ACHN (cell line): ENCODE data around the gene CKB.
"Not testable (repeated sequence)": the region's sequence is repeated elsewhere in the genome, so short reads cannot be mapped to it uniquely, and the experiment has no call there.

Source experiments
- DNase-seq: peaks from one replicate; pipeline ENCODE4 v3.0.0-alpha.2; 2015
- in situ Hi-C: cut with HindIII; loops from 2 replicates; pipeline ENCODE4 v1.10.0; 2017; ENCODE audit warnings: low sequenced_read_pairs, low pct_ligation_motif_present, low pct_unique_long_range_greater_than_20kb

Gene CKB

GRCh38 chr14:103519043-103519836 lies 3.4 kb downstream of the CKB start:
- DNase-seq = no peak
- in situ Hi-C loops = no loop called here

DNA sequence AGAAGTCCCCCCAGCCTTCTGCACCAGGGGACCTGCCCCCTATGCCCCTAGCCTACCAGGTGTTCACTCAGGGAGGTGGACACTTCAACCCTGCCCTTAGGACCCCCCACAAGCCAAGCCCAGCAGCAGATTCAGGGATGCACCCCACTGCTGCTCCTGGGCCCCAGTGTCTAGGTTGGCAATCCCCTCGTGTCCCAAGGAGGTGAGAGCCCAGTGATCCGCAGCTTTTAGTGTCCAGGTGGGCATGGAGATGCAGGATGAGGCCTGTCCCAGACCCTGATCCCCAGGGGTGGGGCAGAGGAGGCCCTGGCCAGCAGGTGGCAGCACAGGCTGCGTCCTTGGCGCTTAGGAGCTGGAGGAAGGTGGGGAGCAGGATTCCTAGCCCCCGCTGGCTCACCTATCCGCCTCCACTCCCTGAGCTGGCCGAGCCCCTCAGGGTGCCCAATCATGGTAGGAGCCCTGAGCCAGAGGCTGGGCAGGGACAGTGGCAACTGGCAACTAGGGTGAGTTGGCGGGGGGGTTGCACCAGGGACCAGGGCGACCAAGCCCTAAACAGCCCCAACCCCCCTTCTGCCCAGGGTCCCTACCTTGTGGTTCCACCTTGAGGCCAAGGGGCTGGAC lies 4.1 kb downstream of the CKB start:
- DNase-seq = peak; percentile 50
- in situ Hi-C loops = no loop called here

DNA sequence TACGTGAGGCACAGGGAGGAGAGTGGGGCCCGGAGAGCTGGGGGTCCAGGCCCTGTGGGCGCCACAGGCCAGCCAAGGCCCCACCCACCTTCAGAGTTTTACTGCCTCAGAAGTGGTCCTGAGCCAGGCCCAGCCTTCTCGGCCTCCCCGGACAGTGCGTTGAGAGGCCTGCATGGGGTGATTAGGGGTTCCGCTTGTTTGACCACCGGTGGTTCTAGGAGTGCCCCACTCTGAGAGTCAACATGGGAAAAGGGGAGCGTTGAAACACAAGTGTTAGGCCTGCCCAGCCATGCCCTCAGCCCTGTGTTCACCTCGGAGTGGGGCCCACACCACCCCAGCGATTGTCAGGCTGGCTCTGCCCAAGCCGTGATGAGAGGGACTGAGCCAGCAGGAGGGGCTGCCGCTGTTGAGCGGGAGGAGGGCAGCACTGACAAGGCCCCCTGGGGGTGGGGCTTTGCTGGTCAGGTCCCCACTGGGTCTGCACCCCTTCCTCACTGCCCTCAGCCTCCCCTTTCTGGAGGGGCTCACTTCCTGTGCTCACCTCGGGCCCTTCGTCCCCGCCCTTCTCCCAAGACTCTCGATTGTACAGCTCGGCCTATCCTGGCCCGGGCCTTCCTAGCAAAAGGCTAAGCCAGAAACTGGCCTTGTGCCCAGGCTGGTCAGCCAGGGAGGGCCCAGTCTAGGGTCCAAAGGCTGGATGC lies 4.8 kb downstream of the CKB start:
- in situ Hi-C loops = no loop called here
- no peak for DNase-seq

GRCh38 chr14:103517174-103517566 lies 5.5 kb downstream of the CKB start:
- in situ Hi-C loops = no loop called here
- no peak for DNase-seq

DNA sequence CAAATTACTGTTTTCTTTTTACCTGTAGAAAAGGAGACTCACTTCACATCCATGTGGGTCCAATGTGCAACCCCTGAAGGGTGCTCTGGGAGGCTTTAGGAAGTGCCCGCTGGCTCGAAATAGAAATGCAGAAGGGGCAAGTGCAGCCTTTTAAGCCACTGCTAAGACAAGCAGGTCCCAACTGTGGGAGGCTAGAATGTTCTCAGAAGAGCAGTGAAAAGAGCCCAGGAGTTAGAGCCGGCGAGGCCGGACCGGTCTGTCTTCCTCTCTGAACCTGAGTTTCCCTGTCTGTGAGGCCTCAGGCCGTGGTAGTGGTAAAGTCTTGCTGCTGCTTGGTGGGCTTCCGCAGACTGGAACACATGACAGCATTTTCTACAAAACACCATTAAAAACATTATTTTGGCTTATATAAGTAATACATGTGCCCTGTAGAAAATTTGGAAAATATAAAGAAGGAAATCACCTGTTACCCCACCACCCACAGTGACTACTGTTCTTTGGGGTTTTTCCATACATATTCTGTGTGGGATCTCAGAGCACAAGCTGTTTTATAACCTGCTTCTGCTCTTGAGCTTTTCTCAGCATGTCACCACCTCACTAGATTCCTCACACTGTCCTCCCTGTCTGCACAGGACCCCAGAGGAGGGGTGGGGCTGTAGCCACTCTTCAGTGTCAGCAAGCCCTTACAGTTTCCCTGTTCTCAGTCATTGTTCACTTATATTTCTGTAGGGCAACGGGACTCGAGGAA lies 6.0 kb downstream of the CKB start:
- no peak for DNase-seq
- in situ Hi-C loops = no loop called here

DNA sequence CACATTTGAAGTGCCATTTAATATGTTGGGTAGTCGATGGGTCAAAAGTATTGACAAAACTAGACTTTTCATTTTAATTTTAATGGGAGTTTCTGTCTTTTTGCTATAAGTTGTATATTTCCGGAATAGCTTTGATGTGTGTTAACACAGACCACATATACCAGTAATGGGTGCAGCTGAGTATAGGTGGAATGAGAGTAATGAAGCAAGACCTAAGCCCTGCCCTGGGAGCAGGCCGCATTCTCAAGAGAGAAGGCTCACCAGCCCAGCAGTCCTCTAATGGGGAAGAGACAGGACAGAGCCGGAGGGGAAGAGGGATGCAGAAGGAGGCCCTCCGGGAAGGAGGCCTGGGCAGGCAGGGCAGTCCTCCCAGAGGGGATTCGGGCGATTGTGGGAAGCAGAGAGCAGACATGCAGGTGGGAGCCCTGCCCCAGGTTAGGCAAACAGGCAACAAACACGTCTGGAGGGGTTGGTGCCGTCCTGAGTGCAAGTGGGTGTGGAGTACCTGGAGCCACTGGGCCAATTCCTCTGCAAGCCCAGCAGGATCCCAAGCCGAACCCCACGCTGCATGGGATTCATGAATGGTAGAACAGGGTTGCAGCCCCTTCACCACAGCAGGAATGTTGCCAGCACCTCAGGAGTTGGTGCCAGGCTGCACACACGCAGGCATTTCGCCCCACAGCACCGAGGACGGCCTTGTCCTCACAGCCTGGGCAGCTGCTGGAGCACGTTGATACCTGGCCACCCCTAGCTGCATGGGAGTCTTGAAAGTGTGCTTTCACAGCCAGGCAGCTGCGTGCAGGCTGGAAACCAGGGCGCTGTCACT lies 7.8 kb downstream of the CKB start:
- in situ Hi-C loops = no loop called here
- no peak for DNase-seq

DNA sequence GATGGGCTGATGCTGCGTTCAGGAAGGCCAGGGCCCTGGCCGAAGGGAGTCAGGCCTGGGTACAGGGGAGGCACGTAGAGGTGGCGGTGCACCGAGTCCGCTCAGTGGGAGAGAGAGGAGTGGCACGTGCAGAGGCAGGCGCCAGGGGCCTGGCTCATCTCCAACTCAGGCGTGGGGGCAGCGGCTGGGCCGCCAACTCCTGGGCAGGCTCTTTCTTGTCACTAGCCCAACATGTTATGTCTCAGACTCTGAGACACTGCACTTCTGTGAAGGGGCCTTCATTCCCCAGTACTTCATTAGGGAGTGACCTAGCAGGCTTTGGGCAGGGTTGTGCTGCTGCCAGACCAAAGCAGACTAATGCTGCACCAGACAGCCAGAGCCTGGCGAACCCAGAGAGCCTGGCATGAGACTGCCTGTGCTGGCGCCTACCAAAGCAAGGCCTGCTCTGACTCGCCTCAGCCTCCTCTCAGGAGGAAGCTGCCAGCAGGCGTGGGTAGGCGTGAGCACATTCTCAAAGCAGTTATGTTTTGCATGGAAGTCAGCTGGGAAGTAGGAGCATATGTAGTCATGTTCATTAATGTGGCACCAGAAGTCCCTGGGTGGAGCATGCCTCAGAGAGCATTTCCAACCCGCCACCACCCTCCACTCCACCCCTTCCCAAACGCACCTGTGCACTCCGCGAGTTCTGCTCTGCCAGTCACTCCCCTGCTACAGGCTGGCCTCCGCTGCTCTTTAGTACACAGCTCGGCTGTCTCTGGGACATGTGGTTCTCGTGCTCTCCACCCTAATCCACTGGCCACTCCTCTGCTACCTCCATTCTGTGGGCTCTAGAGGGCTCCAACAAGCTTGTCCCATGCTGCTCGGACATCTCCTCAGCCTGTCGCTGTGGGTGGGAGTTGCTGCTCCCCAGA lies 9.7 kb downstream of the CKB start:
- in situ Hi-C loops = no loop called here
- no peak for DNase-seq

DNA sequence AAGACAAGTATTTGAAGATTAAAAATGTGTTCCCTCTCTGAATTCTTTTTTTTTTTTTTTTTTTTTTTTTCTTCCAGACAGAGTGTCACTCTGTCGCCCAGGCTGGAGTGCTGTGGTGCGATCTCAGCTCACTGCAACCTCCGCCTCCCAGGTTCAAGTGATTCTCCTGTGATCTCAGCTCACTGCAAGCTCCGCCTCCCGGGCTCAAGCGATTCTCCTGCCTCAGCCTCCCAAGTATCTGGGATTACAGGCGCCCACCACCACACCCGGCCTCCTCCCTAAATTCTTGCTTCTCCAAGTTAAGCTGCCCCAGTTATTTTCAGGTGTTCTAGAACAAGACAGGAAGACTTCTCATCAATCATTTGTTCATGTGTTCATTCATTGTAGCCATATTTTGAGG lies 10.4 kb downstream of the CKB start:
- DNase-seq, in situ Hi-C loops: not testable (repeated sequence)

DNA sequence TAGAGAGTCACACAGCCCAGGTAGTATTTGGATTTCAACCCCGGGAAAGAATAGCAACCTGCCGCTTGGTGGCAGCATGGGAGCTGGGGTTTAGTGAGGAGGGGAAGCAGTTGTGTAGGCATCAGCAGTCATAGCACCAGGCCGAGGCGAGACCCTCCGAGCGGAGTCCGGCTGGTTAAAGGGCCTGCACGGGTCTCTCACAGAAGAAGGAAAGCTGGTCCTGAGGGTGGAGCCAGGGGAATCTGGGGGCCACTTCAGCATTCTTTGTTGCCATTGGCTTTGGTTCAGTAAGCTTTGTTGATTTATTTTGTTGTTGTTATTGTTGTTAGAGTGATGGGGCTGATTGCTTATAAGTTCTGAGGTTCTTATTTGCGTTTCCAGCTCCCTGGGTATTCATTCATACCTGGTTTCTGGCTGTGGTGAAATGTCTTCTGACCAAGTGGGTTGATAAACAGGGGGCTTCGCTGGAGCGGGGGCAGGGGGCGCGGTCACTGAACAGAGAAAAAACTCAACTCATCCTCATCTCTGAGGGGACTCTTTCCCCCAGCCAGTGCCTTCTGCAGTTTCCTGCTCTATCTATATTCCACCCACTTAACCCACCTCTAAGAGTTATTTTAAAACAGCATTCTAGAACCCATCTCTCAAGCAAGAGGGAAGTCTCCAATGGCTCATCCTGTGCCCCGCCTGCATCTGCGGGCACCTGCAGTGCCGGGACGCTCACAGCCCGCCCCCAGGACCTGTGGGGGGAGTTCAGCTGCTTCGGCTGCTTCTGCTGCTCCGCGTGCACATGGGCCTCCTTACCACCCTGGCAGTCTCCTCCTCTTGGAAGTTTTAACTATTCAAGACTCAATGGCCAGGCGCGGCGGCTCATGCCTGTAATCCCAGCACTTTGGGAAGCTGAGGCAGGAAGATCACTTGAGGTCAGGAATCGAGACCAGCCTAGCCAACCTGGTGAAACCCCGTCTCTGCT lies 11.6 kb downstream of the CKB start:
- in situ Hi-C loops = no loop called here
- no peak for DNase-seq

- no peak for DNase-seq
- in situ Hi-C loops = no loop called here
These were observed 12.5 kb downstream of the CKB start for GRCh38 chr14:103509864-103510723.

GRCh38 chr14:103508521-103509329 lies 13.9 kb downstream of the CKB start:
- no peak for DNase-seq
- in situ Hi-C loops = no loop called here

GRCh38 chr14:103507751-103508150 lies 14.9 kb downstream of the CKB start:
- no peak for DNase-seq
- in situ Hi-C loops = no loop called here

DNA sequence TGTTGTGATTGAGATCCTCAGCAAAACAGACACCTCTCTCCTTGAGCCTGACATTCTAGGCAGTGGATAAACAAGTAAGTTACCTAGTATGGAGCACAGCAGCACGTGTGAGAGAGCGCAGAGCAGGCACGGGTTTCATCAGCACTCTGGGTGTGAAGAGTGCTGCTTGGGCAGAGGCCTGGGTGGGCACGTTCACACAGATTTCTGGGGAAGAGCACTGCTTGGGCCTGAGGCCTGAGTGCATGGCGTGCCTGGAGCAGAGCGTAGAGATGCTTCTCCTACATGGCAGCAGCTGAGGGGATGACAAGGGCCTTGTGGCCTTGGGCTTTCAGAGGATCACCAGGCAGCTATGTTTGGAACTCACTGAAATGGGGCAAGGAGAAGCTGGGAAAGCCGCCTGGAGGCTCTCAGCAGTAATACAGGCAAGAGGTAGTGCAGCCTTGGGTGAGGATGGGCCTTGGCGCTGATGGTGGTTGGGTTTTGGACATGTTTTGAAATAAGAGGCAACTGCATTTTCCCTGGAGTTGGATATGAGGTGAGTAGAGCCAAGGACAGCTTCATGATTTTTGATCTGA lies 17.6 kb downstream of the CKB start:
- in situ Hi-C loops = no loop called here
- DNase-seq = no peak

- DNase-seq = no peak
- in situ Hi-C loops = no loop called here
These were observed 19.3 kb downstream of the CKB start for GRCh38 chr14:103503296-103503695.
